Brain microvascular endothelial cell (primary cell): ENCODE data around the gene GZMA.

Experiments
- DNase-seq: peaks from one replicate; pipeline ENCODE4 v3.0.0-alpha.2; 2020
- H3K27ac ChIP-seq: fragments of 250-450 bp; sonication (Bioruptor Pico); 2 replicates; pipeline ENCODE4 v1.5.1; 2020; ENCODE audit warnings: mild to moderate bottlenecking, moderate library complexity
- H3K27me3 ChIP-seq: fragments of 250-450 bp; sonication (Bioruptor Pico); replicated peaks from 2 replicates; pipeline ENCODE4 v1.5.1; 2020; ENCODE audit warnings: mild to moderate bottlenecking
- H3K36me3 ChIP-seq: fragments of 250-450 bp; sonication (Bioruptor Pico); replicated peaks from 2 replicates; pipeline ENCODE4 v1.5.1; 2020; ENCODE audit warnings: mild to moderate bottlenecking
- H3K4me3 ChIP-seq: 2 replicates; pipeline ENCODE4 v1.5.1; 2011; ENCODE audit warnings: low read depth, mild to moderate bottlenecking, control low read depth, low read length, moderate library complexity
- in situ Hi-C: cut with HindIII; loops from 2 replicates; pipeline ENCODE4 v1.10.0; 2017; ENCODE audit warnings: low sequenced_read_pairs, low pct_ligation_motif_present
- TF ChIP-seq, protein P1 (sequence below): IDR thresholded peaks from 2 replicates; pipeline ENCODE4 v1.5.1; 2011; ENCODE audit warnings: low read depth, mild to moderate bottlenecking, moderate library complexity, low read length, control low read depth, inconsistent platforms; ENCODE audit errors: missing control alignments

Gene GZMA

DNA sequence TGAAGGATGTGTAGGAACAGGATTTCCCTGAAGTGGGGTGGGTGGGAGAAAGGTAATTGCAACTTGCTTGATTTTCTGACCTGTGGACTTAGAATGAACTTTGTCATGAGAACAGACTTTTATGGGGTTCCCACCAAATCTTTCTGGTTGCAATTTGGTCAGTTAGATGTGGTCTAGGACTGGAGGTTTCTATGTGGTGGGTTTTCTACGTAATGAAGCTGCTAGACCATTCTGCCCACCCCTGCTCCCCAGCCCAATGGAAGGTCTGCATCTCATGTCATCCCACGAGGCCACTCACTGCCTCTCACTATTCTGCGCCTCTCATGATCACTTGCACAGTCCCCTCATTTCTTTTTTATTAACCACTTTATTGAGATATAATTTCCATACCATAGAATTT is 37.9 kb upstream of the GZMA start:
- TF ChIP-seq, protein P1, sequence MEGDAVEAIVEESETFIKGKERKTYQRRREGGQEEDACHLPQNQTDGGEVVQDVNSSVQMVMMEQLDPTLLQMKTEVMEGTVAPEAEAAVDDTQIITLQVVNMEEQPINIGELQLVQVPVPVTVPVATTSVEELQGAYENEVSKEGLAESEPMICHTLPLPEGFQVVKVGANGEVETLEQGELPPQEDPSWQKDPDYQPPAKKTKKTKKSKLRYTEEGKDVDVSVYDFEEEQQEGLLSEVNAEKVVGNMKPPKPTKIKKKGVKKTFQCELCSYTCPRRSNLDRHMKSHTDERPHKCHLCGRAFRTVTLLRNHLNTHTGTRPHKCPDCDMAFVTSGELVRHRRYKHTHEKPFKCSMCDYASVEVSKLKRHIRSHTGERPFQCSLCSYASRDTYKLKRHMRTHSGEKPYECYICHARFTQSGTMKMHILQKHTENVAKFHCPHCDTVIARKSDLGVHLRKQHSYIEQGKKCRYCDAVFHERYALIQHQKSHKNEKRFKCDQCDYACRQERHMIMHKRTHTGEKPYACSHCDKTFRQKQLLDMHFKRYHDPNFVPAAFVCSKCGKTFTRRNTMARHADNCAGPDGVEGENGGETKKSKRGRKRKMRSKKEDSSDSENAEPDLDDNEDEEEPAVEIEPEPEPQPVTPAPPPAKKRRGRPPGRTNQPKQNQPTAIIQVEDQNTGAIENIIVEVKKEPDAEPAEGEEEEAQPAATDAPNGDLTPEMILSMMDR = no peak
- no peaks in the 10 kb centered on the region for H3K36me3 ChIP-seq
- in situ Hi-C loops = no loop called here
- no peak overlapping the region for H3K4me3 ChIP-seq
- no peak overlapping the region for H3K27ac ChIP-seq
- DNase-seq = no peak
- H3K27me3 ChIP-seq = no peaks in the 10 kb centered on the region

DNA sequence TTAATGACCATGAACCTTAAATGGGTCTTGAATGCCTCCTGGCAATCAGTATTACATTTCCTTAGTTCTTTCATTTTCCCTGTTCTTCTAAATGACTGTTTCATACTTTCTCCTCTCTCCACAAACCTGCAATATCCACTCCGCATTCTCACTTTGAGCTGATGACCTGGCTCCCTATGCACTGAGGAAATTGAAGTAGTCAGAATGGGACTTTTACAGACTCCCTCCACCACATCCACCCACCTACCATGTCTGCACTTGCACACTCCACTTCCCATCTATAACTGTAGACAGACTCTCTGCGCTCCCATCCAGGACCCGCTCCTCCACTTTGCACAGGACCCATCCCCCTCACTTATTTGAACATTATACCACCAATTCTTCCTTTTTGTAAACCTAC is 36.2 kb upstream of the GZMA start:
- in situ Hi-C loops = no loop called here
- no peak for DNase-seq
- no peak overlapping the region for H3K27ac ChIP-seq
- TF ChIP-seq, protein P1 = no peak
- no peaks in the 10 kb centered on the region for H3K27me3 ChIP-seq
- H3K36me3 ChIP-seq = no peaks in the 10 kb centered on the region
- H3K4me3 ChIP-seq = no peak overlapping the region

DNA sequence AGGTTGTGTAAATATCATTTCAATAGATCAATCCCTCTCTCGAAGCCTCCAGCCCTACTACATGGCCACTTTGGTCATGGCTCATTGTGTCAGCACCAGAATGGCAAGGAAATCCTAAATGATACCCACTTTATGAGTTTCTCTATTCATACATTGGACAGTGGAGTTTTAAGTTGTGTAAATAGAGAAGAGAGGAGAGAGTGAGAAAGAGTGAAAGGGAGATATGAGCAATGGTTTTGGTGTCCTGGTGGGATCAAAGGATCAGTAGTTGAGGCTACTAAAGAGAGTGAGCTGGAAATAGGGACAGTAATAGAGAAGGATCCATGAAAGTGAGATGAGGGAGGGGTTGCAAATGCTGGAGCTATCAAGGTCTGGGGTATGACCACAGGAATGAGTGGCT is 31.5 kb upstream of the GZMA start:
- in situ Hi-C loops = no loop called here
- no peak overlapping the region for H3K27ac ChIP-seq
- DNase-seq = no peak
- TF ChIP-seq, protein P1 = no peak
- H3K36me3 ChIP-seq = no peaks in the 10 kb centered on the region
- H3K27me3 ChIP-seq = no peaks in the 10 kb centered on the region
- H3K4me3 ChIP-seq = no peak overlapping the region

DNA sequence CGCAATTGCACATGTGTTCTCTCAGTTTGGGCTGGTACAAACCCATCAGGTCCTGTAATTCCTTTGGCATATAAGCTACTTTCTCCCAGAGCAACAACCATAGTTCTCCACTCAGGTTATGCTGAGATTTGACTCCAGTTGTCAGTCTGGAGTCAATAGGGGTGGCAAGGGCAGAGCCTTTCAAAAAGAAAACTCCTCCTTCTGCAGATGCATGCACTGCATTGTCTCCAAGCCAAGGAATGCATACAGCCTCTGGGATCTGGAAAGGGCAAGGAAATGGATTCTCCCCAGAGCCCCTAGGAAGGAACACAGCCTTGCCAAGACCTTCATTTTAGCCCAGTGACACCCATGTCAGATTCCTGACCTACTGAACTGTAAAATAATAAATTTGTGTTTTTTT is 31.0 kb upstream of the GZMA start:
- in situ Hi-C loops = no loop called here
- no peak overlapping the region for H3K4me3 ChIP-seq
- TF ChIP-seq, protein P1 = no peak
- no peak overlapping the region for H3K27ac ChIP-seq
- no peak for DNase-seq
- no peaks in the 10 kb centered on the region for H3K27me3 ChIP-seq
- no peaks in the 10 kb centered on the region for H3K36me3 ChIP-seq

DNA sequence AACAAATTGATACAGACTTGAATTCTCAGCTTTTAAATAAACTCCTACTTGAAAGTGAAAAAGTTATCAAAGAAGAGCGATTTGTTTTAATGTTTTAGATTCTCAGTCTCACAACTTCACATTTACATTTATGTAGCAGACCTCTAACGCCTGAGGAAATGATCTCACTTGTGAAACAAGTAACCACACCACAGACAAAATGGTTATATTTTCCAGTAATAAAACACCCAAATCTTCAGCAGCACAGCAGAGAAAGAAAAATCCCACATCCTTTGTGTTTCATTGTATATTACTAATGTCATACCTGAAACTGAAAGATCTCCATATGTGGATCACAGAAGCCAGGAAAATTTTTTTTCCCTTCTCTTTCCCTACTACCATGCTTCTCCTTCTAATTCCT is 29.8 kb upstream of the GZMA start:
- H3K4me3 ChIP-seq = no peak overlapping the region
- no peaks in the 10 kb centered on the region for H3K36me3 ChIP-seq
- TF ChIP-seq, protein P1 = no peak
- no peak overlapping the region for H3K27ac ChIP-seq
- in situ Hi-C loops = no loop called here
- H3K27me3 ChIP-seq = no peaks in the 10 kb centered on the region
- DNase-seq = no peak

DNA sequence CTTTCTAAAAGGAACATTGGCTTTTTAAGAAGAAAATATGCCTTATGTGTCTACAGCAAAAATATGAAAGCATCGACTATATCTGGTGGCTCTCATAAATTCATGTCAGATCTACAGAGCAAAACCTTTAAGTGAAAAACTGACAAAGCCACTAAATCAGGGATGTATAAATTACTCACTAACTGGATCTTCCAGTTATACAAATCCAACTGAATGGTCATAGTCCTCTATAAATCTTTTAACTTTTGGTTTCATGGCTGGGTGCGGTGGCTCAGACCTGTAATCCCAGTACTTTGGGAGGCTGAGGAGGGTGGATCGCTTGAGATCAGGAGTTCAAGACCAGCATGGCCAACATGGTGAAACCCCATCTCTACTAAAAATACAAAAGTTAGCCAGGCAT is 29.2 kb upstream of the GZMA start:
- H3K36me3 ChIP-seq = no peaks in the 10 kb centered on the region
- TF ChIP-seq, protein P1 = no peak
- H3K27ac ChIP-seq = no peak overlapping the region
- no peak overlapping the region for H3K4me3 ChIP-seq
- in situ Hi-C loops = no loop called here
- H3K27me3 ChIP-seq = no peaks in the 10 kb centered on the region
- DNase-seq = no peak
